Cardiac fibroblast (primary cell): ENCODE measurements around the gene ANTKMT.

Experiments used
- DNase-seq, 2 donors: peaks; one replicate each; pipeline versions ENCODE4 v3.0.0 to v3.0.0-alpha.2; 2010; ENCODE audit warnings: low read depth in 2 of 2
- H3K4me3 ChIP-seq, 2 donors: replicated peaks in 1 of 2; 1 replicate in 1 of 2; 2 replicates in 1 of 2; pipeline ENCODE4 v1.5.1; 2011; ENCODE audit warnings: low read depth in 2 of 2, low read length in 2 of 2, mild to moderate bottlenecking in 2 of 2, moderate library complexity in 1 of 2
- TF ChIP-seq, protein P1 (sequence below): IDR thresholded peaks from one replicate; pipeline ENCODE4 v1.5.1; 2011; ENCODE audit warnings: low read depth, mild to moderate bottlenecking, low read length, inconsistent platforms

The ANTKMT gene

DNA sequence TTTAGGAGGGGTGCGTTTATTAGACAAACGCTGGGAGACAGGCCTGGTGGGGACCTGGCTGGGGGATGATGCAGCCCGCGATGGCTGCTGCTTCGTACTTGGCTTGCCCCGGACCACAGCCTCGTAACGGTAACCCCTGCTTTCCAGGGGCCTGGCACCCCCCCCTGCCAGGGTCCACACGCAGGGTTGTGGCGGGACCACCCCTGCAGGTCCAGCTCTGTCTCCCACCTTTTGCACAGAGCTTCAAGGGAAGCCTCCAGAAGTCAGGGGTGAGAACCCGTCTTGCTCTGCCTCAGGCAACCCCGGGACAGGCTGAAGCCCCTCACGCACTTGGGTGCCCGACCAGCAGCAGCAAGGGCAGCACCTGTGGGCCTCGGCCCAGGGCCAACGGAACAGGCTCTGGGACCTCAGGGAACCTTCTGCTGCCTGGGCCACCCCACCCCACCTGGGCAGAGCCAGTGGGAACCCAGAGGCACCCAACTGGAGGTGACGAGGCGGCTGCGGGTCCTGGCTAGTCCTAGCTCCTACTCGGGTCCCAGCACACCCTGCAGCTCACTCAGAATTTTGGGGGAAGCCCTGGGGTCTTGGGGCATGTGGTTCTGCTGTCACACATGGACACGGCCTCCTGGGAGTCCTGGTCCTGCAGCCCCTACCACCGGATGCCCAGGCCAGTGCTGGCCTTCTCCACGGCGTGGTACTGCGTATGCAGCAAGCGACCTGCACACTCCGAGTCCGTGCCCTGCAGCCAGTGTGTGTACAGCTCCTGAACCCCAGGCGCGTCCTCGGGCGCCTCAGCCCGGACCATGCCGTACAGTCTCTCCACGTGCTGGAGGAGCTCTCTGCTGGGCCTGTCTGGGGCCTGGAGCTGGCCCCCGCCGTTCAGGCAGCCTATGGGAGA is 9.1 kb downstream of the ANTKMT start:
- DNase-seq = no peak
- H3K4me3 ChIP-seq = no peak overlapping the region
- TF ChIP-seq, protein P1, sequence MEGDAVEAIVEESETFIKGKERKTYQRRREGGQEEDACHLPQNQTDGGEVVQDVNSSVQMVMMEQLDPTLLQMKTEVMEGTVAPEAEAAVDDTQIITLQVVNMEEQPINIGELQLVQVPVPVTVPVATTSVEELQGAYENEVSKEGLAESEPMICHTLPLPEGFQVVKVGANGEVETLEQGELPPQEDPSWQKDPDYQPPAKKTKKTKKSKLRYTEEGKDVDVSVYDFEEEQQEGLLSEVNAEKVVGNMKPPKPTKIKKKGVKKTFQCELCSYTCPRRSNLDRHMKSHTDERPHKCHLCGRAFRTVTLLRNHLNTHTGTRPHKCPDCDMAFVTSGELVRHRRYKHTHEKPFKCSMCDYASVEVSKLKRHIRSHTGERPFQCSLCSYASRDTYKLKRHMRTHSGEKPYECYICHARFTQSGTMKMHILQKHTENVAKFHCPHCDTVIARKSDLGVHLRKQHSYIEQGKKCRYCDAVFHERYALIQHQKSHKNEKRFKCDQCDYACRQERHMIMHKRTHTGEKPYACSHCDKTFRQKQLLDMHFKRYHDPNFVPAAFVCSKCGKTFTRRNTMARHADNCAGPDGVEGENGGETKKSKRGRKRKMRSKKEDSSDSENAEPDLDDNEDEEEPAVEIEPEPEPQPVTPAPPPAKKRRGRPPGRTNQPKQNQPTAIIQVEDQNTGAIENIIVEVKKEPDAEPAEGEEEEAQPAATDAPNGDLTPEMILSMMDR = no peak

DNA sequence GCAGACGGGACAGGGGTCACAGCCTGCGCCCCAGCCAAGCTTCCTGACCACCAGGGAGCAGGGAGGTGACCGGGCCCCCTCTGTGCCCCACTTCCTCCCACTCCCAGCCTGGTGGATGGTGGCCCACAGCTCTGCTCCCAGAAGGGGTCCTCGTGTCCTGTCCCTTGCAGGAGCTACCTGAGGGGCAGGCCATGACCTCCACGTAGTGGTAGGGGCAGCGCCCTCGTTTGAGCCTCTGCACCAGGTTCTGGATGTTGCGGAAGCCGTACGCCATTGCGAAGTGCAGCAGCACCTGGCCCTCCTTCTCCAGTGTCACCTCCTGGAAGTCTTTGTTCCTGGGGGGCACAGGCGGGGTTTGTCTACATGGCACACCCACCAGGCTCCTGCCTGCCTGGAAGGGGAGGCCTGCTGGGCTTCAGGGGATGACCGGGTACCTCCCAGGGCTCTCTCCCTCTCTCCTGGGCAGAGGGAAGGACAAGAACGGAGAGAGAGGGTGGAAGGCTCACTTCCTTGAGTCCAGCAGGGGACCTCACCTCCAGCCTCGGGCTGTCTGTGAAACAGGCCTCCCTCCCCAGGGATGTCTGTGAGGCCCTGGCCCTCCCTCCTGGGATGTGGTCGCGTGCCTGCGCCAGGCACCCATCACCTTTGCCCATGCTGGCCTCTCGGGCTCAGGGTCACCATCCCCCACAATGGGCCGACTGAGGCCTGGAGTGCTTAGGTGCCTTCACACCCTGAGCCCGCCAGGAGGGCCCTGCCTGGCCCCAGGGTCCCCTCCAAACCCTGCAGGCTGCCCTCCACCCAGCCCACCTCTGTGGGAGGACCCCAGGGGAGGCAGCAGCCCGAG is 9.9 kb downstream of the ANTKMT start:
- no peak overlapping the region for H3K4me3 ChIP-seq
- TF ChIP-seq, protein P1 = no peak
- DNase-seq = no peak

DNA sequence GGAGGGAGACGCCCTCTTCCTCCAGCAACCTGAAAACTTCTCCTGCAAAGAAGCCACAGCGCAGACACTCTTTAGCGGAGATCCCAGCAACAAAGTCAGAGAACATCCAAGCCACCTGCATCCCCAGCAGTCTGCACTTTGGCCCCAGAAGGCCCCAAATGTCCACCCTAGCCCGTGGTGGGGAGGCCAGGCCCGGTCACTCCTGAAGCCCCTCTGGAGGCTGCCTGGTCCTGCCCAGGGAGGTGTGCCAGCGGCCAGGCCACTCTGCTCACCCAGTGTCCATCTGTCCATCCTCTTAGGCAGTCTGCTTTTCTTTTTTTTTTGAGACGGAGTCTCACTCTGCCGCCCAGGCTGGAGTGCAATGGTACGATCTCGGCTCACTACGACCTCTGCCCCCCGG is 11.4 kb downstream of the ANTKMT start:
- TF ChIP-seq, protein P1 = no peak
- H3K4me3 ChIP-seq = no peak overlapping the region
- no peak for DNase-seq

DNA sequence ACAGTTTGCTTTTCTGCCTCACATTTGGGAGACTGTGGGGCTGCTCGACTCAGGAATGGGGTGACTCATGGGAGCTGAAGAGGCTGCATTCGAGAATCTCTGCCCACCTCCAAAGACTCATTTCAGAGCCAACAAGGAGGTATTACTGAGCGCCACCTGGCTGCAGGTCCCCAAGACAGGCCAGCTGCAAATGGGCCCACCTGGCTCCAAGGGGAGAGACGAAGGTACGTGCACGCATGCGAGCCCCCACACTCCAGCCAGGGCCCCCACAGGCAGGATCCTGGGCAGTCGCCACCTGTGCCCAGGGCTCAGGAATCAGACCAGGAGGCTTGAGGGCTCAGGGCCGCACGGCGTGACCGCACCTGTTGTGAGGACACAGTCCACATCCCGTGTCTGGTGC is 12.0 kb downstream of the ANTKMT start:
- TF ChIP-seq, protein P1 = no peak
- DNase-seq = no peak

DNA sequence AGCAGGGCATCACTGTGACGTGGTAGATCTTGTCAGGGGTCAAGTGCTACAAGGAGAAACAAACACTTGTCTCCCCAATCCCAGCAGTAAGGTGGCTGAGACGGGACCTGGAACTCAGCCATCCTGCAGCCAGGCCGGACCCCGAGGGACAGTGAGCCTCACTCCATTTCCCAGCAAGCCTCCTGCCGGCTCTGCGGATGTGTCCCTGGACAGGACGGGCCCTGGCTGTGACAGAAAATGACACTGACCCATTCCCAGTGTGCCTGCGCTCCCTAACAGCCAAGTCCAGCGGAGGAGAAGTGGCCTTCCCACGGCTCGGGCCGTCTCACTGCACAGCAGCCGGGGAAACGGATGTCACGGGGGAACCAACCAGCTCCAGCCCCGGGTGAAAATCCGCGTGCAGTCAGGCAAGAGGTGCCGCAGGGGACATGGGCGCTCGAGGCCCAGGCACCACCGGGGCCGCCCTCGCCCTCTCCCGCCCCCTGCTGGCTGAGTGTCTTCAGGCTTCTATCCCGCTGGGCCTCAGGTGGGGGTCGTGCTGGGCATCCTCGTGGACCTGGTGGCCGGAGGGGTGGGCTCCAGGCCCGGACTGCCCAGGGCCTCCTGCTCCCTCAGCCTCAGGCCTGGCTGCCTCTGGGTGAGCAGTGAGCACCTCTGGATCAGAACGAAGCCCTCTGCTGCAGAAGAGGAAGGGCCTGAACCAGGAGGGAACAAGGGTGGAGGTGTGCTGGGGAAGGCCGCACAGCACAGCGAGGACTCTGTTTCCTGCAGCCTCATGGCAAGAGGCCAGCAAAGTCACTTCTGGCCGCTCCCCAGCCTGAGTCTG is 12.6 kb downstream of the ANTKMT start:
- no peak overlapping the region for H3K4me3 ChIP-seq
- no peak for DNase-seq
- TF ChIP-seq, protein P1 = peak; percentile 53

More for the DNA sequence above, 12.0 kb downstream of the ANTKMT start:
- H3K4me3 ChIP-seq = no peak overlapping the region
